K562 (cell line): Measurements from ENCODE around the gene FAM83E. TPM values are rescaled to one million over a fixed set of nuclear protein-coding genes. Genes with fewer than 3 reads are reported as not detected.

Experiments used
- AFF4 ChIP-seq: sonication (generic); formaldehyde crosslinking; IDR thresholded peaks from 2 replicates; pipeline ENCODE4 v1.8.0; 2023; ENCODE audit warnings: mild to moderate bottlenecking, missing genetic modification reagents
- BCL6 ChIP-seq: fragments of 250-450 bp; sonication (Bioruptor Pico); IDR thresholded peaks from 2 replicates; pipeline ENCODE4 v1.4.0; 2020
- CHD4 ChIP-seq: fragments of 200-600 bp; sonication (generic); IDR thresholded peaks from 3 replicates; pipeline ENCODE4 v1.6.1; 2012; ENCODE audit warnings: low read depth, mild to moderate bottlenecking, mixed read lengths, low read length, inconsistent platforms; ENCODE audit not compliant: insufficient read depth, insufficient replicate concordance, poor library complexity, severe bottlenecking
- CREB5 ChIP-seq: fragments of 250-450 bp; sonication (Bioruptor Pico); IDR thresholded peaks from 2 replicates; pipeline ENCODE4 v1.5.0; 2020; ENCODE audit warnings: mild to moderate bottlenecking
- ELF4 ChIP-seq: fragments of 450-650 bp; formaldehyde crosslinking; IDR thresholded peaks from 2 replicates; pipeline ENCODE4 v1.4.0; 2022; ENCODE audit warnings: missing genetic modification characterization
- FOXP4 ChIP-seq: sonication (generic); formaldehyde crosslinking; IDR thresholded peaks from 2 replicates; pipeline ENCODE4 v1.8.0; 2022; ENCODE audit warnings: mild to moderate bottlenecking, missing genetic modification reagents, borderline replicate concordance
- GABPB2 ChIP-seq: fragments of 250-450 bp; sonication (Bioruptor Pico); conservative IDR thresholded peaks from 2 replicates; pipeline ENCODE4 v1.5.1; 2021; ENCODE audit warnings: mild to moderate bottlenecking
- JUN ChIP-seq, 2 experiments: sonication (generic) in 1 of 2; formaldehyde crosslinking in 1 of 2; IDR thresholded peaks; 2 replicates each; pipeline versions ENCODE4 v1.6.1 to v1.8.0; 2012 to 2022; ENCODE audit warnings: borderline replicate concordance in 2 of 2, mild to moderate bottlenecking in 2 of 2, improper control_type of control experiment in 1 of 2, low read depth in 1 of 2, low read length in 1 of 2, missing genetic modification reagents in 1 of 2
- PHF21A ChIP-seq: fragments of 450-650 bp; IDR thresholded peaks from 2 replicates; pipeline ENCODE4 v1.6.1; 2017; ENCODE audit warnings: low read depth, borderline replicate concordance
- RBFOX2 ChIP-seq: fragments of 200-400 bp; formaldehyde crosslinking; IDR thresholded peaks from 2 replicates; pipeline ENCODE4 v1.6.1; 2017; ENCODE audit warnings: low read depth, mild to moderate bottlenecking, low read length, moderate library complexity
- TEAD4 ChIP-seq, 2 experiments: sonication (generic) in 1 of 2; formaldehyde crosslinking in 1 of 2; IDR thresholded peaks; 2 replicates each; pipeline versions ENCODE4 v1.6.1 to v1.8.0; 2012 to 2022; ENCODE audit warnings: borderline replicate concordance in 1 of 2, inconsistent platforms in 1 of 2, low read length in 1 of 2, mild to moderate bottlenecking in 1 of 2, missing genetic modification reagents in 1 of 2
- ZMIZ1 ChIP-seq, 2 experiments: fragments of 150-350 bp in 1 of 2; IDR thresholded peaks; 2 replicates each; pipeline ENCODE4 v1.6.1; 2012 to 2016; ENCODE audit warnings: low read depth in 2 of 2, low read length in 2 of 2, mild to moderate bottlenecking in 1 of 2, moderate library complexity in 1 of 2
- ZNF324 ChIP-seq: fragments of 250-450 bp; sonication (Bioruptor Pico); IDR thresholded peaks from 2 replicates; pipeline ENCODE4 v1.4.0; 2020; ENCODE audit warnings: mild to moderate bottlenecking
- ZNF764 ChIP-seq: fragments of 250-450 bp; sonication (Bioruptor Pico); IDR thresholded peaks from 2 replicates; pipeline ENCODE4 v1.4.0; 2020; ENCODE audit warnings: low read depth, mild to moderate bottlenecking, moderate library complexity
- polyA plus RNA-seq, 8 experiments: library from polyadenylated mRNA; depleted of rRNA in 4 of 8; stranded (reverse) in 5 of 8; unstranded in 3 of 8; fragments of >200 nt; fragmentation: Nextera tagmentation in 2 of 8; fragmentation: Illumina TruSeq in 1 of 8; extraction: Ambion mirVana in 2 of 8; extraction: Trizol in 1 of 8; gene quantifications; 2 replicates each; pipeline versions ENCODE4 v1.2.1 to v1.2.3, GENCODE V29; 2011 to 2014; ENCODE audit warnings: inconsistent platforms in 1 of 8, missing spikeins in 1 of 8
- total RNA-seq, 7 experiments: library from RNA; depleted of rRNA in 6 of 7; stranded (reverse); fragments of >200 nt in 6 of 7; fragmentation: Illumina TruSeq in 2 of 7; extraction: Trizol in 2 of 7; gene quantifications; 2 replicates each; pipeline versions ENCODE4 v1.2.1 to v1.2.3, GENCODE V29; 2011 to 2021; ENCODE audit warnings: low replicate concordance in 1 of 7

Gene FAM83E
- total and polyA plus RNA-seq, 9 of the 15 experiments (the other 6 are each of a cell fraction or from before 2014, with no cell fraction given) = 0.15 to 0.87 (median 0.29) TPM; not detected in 4

GRCh38 chr19:48644839-48645619 lies 30.2 kb upstream of the FAM83E start (continued):
- 0 out of 2 replicates have a peak, but pooled peaks have one; percentile 18 for TF ChIP-seq JUN (IDR thresholded peaks at IDR 0.05; ENCODE audit: borderline replicate concordance, low read depth, low read length)
- no peak for TF ChIP-seq JUN (CRISPR knock-in tag; IDR thresholded peaks at IDR 0.05; ENCODE audit: borderline replicate concordance)
- peak; percentile 48; the same call in 1 of the 2 replicates for TF ChIP-seq ELF4
- no peak for TF ChIP-seq AFF4
- no peak for TF ChIP-seq ZNF324 (CRISPR knock-in tag)
- no peak for TF ChIP-seq GABPB2 (CRISPR knock-in tag)
- no peak for TF ChIP-seq FOXP4 (CRISPR knock-in tag)
- no peak; the same call in 1 of the 2 replicates for TF ChIP-seq TEAD4 (IDR thresholded peaks at IDR 0.05; ENCODE audit: low read length)
- no peak for TF ChIP-seq TEAD4 (CRISPR knock-in tag; IDR thresholded peaks at IDR 0.05; ENCODE audit: borderline replicate concordance)
- no peak for TF ChIP-seq CREB5 (CRISPR knock-in tag)
- TF ChIP-seq RBFOX2 = no peak
- TF ChIP-seq BCL6 = 0 out of 2 replicates have a peak, but pooled peaks have one; percentile 18
- peak; percentile 26 to 64; a peak in 1 of 4 replicates for TF ChIP-seq ZMIZ1 (IDR thresholded peaks at IDR 0.05; ENCODE audit: low read depth in 2 of 2, low read length in 2 of 2)
- TF ChIP-seq PHF21A = no peak
- no peak for TF ChIP-seq ZNF764 (CRISPR knock-in tag)
- no peak for TF ChIP-seq CHD4
